Erythroblast (primary cell): ENCODE data around the gene RFWD3.

Experiments used
- GATA1 ChIP-seq: IDR thresholded peaks from 2 replicates; pipeline ENCODE4 v1.6.1; 2011; ENCODE audit warnings: low read depth, mild to moderate bottlenecking, control low read depth, low read length, moderate library complexity
- POLR2A ChIP-seq: IDR thresholded peaks from 2 replicates; pipeline ENCODE4 v1.6.1; 2011; ENCODE audit warnings: mild to moderate bottlenecking, low read length

DNA sequence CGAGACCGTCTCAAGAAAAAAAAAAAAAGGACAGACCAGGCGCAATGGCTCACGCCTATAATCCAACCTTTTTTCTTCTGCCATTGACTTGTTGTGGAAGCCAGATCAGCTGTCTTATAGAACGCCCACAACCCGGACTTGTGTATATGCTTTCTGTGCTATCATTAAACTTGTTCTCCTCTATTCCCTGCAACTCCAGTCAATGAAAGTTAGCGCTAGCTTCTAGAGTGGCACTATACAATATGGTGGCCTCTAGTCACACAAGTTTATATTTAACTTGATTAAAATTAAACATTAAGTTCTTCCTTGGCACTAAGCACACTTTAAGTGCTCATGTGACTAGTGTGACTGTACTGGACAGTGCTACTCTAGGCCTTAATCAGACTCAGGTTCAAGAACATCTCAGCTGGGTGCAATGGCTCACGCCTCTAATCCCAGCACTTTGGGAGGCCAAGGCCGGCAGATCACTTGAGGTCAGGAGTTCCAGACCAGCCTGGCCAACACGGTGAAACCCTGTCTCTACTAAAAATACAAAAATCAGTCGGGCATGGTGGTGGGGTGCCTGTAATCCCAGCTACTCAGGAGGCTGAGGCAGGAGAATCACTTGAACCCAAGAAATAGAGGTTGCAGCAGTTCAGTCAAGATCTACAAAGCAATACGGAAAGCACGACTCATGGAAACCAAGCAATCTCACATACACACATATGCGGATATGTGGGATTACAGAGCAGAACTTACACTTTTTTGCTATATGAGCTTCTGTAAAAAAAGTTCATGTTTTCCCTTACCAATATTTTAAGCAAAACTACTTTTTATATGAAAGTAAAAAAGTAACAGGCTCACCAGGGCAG, 41.0 kb downstream of the RFWD3 start:
- TF ChIP-seq POLR2A (no peak), GATA1 (no peak)
